GM21786 (cell line): Measurements from ENCODE around the gene GPRC6A.
"Not testable (repeated sequence)": the region's sequence is repeated elsewhere in the genome, so short reads cannot be mapped to it uniquely, and the experiment has no call there.

Source experiments
- ATAC-seq: cut with Tn5 transposase; IDR thresholded peaks from one replicate; pipeline ENCODE4 v1.9.1; 2021; ENCODE audit not compliant: unreplicated experiment

GPRC6A gene, protein sequence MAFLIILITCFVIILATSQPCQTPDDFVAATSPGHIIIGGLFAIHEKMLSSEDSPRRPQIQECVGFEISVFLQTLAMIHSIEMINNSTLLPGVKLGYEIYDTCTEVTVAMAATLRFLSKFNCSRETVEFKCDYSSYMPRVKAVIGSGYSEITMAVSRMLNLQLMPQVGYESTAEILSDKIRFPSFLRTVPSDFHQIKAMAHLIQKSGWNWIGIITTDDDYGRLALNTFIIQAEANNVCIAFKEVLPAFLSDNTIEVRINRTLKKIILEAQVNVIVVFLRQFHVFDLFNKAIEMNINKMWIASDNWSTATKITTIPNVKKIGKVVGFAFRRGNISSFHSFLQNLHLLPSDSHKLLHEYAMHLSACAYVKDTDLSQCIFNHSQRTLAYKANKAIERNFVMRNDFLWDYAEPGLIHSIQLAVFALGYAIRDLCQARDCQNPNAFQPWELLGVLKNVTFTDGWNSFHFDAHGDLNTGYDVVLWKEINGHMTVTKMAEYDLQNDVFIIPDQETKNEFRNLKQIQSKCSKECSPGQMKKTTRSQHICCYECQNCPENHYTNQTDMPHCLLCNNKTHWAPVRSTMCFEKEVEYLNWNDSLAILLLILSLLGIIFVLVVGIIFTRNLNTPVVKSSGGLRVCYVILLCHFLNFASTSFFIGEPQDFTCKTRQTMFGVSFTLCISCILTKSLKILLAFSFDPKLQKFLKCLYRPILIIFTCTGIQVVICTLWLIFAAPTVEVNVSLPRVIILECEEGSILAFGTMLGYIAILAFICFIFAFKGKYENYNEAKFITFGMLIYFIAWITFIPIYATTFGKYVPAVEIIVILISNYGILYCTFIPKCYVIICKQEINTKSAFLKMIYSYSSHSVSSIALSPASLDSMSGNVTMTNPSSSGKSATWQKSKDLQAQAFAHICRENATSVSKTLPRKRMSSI

DNA sequence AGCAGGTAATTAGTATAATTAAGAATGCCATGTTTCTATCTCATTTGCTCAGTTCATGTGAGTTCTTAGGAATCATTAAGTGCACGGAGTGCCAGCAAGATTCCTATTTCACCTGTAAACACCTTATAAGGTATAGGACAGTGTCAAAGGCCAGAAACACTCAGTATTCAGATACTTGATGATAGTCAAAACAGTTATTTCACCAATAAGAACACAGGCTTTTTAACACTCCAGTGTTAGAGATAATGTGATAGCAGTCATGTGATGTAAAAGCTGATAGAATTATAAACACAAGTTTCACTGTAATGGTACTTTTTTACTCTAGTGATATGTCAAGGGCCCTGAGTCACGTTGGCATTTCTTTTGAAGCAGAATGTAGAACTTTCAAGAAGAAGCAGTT, at the start of gene GPRC6A:
TSS of gene GPRC6A (minus strand) at position 101 of the 400 bp plus-strand sequence. CDS start at position 31, 70 bp downstream.
- ATAC-seq = no peak

DNA sequence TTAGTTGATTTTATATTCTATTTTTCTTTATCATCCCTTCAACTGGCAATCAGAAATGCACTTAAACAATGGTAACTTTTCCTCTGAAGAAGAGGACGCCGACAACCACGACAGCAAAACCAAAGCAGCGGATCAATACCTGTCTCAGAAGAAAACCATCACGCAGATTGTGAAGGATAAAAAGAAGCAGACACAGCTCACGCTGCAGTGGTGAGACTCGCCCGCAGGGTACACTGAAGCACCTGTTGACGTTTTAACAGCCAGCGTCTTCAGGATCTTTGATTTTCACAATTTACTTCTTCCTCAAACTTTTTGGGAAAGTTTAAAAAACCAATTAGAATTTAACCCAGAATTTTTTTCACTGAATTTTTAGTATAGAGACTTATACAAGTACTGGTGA, 48.9 kb upstream of the GPRC6A start:
- ATAC-seq = no peak

DNA sequence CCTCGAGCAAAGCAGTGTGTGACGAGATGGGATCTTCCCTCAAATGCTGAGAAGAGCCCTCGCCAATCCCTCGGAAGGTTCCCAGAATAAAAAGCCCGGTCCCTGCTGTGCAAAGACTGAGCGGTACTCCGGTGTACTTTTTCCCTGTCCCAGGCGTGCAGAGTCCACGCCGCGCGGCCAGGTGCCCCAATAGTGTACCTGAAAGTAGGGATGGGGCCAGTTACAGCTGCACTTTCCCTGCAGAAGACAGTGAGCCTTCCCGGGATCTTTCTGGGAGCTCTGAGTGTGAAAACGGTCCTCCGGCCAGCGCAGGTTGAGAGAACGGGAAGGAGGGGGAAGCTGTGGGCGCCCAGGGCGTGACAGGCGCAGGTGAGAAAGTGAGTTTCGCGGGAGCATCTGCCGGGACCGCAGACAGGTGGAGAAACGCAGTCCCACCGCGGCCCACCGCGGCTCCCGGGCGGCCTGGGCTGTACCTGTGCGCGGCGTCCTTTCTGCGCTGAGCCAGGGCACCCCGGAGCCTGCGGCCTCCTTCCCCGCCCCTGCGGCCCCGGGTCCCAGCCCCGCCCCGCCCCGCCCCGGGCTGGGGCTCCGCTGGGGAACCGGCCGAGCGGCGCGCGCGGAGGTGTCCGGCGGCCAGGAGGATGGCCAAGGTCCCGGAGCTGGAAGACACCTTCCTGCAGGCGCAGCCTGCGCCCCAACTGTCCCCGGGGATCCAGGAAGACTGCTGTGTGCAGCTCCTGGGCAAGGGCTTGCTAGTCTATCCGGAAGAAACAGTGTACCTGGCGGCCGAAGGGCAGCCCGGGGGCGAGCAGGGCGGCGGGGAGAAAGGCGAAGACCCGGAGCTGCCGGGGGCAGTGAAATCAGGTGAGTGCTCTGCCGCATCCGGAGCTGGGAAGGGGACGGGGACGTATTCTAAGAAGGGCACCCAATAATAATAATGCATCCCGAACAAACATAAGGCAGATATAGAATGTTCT, 48.0 kb upstream of the GPRC6A start, which contains the start of gene RFX6:
TSS of gene RFX6 (plus strand) at position 608 of the 977 bp plus-strand sequence. CDS start at position 642, 34 bp downstream.
- ATAC-seq = peak; percentile 49

DNA sequence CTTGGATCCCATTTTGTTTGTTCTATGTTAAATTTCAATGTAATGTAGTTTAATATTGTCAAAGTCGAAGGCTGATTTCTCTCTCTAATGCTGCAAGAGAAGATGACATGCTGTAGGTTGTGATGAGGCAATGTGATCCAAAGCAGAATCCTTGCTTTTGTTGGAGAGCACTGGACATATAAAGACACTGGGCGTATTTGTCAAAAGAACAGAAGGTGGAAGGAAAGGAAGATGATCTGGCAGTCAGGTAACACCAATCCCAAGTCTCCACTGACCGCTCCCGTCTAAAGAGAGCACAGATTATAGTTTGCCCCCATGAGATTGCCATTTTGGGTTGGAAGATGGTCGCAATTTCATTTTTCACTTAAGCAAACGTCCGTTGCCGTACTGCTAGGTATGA, 47.2 kb upstream of the GPRC6A start:
- no peak for ATAC-seq

DNA sequence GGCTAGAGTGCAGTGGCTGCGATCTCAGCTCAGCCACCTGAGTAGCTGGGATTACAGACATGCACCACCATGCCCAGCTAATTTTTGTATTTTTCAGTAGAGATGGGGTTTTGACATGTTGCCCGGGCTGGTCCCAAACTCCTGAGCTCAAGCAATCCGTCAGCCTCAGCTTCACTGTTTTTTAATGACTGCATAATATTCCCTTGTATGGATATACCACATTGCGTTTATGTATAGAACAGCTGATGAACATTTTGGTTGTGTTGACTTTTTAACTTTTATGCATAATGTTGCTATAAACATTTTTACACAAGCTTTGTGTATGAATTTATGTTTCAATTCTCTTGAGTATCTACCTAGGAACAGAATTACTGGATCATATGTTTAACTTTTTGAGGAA, 43.9 kb upstream of the GPRC6A start:
- no peak for ATAC-seq

DNA sequence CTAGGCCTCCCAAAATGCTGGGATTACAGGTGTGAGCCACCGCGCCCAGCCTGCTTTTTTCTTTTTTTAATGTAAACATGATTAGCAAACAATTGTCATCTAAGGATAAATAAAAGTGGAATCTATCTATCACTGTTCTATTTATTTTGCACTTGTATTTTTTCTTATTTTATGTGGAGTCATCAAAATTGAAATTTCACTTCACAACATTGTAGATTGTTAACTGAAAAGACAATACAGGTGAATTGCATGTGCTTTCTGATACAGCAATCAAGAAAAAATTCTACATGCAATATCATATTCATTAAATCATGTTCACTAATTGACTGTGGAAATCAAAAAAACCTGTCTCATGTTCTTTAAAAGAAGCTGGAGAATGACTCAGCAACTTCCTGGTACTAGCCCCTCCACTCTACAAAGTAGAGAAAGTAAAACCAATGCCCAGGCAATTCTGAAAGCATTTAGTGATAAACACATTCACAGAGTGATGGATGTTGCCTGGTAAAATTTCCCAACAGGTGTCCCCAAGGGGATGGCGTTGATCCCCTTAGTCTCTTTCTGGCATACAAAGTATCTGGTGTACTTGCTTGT, 37.5 kb upstream of the GPRC6A start:
- ATAC-seq = peak; percentile 72

DNA sequence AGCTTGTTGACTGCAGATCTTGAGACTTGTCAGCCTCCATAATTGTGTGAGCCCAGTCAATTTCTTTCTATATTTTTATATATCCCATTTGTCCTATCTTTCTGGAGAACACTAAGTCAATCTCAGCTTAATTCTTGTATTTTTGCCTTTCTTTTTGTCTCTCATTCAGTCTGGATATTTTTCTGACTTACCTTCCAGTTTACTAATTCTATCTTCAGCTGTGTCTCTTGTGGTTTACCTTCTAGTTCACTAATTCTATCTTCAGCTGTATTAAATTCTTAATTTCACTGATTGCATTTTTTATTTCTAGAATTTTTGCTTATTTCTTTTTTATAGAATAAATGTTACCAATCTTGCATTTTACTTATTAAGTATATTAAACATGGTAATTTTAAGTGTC, 30.4 kb upstream of the GPRC6A start:
- no peak for ATAC-seq

DNA sequence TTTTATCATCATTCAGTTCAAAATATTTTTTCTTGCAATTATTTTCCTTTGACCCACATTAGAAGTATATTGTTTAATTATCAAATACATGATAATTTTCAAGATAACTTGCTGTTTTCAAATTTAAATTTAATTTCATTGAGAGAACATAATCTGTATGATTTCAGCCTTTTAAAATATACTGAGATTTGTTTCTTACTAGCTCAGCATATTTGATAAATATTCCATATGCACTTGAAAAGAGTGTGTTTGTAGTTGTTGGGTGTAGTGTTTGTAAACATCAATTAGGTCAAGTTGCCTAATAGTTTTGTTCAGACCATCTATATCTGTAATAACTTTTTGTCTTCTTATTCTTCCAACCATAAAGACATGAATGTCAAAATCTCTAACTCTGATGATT, 29.2 kb upstream of the GPRC6A start:
- no peak for ATAC-seq

DNA sequence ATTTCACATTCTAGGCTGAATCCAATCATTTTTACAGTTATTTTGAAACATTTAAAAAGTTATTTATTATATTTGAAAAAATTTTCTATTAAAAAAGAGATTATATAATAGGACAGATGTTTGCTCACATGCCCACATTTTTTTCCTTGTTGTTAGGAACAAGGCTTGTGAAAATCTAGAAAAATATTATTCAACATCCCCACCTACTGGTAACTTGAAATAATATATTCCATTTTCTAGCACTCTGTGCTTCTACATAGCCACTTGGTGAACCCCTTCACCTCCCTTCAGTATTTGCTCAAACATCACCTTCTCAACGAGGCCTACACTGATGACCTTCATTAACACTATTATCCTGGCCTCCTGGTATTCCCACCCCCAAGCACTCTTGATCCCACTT, 18.3 kb upstream of the GPRC6A start:
- ATAC-seq = peak; percentile 63

DNA sequence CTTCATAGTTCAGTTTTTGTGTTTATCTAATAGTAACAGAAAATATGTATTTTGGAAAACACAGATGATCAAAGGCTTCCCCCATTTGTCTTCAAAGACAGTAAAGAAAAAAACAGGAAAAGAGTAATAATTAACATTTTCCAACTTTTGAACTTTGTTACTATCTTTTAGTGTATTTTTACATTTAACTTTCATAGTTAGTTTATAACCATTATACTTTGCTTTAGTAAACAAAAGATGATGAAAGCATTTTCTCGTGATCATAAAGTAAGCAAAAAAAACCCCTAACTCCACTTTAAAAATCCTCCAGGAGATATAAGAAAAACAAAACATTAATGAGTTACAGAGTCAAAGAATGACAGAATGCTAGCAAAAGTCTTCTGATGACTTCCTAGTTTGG, 13.6 kb upstream of the GPRC6A start:
- no peak for ATAC-seq

DNA sequence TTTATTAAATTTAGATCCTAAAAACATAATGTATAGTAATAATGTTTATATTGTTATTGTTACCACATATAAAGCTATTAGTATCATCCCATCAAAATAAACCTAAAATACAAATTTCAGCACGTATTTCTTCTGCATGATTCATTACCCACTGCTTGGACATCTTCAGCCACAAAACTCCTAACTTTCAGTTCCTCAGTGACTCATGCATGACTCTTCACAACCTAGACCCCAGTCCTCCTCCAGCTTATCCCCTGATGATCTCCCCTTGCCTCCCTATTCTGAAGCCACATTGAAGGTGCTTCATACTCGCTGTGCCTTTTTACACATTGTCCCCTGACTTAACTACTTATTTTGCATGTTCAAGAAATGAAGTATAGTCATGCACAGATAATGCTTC, 11.2 kb upstream of the GPRC6A start:
- no peak for ATAC-seq

DNA sequence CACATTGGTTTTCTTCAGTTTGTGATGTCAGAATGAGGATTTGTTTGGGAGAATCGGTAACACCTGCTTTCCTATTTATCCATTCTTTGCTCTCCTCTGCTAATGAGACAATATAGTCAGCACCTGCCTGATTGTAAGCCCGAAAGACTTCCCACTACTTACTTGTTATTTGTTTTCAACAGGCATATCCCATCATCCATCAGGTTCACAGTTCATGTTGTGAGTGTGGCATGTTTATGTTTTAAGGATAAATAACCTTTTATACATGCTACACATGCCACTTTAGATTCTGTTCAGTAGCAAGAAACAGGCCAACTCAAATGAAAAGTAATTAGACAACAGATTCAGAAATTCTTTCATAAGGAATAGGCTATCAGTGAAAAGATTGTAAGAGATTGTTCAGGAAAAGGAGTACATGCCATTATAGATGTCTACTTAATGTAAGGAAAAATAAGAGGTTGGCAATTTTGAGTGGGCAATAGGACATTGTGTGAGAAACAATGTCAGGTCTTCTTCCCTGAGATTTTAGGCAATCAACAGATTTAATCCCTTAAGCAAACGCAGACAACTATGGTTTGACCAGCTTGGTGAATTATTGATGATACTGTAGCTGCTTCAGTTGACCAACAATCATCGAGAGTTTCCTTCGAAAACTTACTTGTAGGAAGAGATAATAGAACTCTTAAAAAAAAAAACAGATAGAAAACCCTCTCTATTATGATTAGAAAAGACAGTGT, 7.9 kb upstream of the GPRC6A start:
- ATAC-seq = no peak

DNA sequence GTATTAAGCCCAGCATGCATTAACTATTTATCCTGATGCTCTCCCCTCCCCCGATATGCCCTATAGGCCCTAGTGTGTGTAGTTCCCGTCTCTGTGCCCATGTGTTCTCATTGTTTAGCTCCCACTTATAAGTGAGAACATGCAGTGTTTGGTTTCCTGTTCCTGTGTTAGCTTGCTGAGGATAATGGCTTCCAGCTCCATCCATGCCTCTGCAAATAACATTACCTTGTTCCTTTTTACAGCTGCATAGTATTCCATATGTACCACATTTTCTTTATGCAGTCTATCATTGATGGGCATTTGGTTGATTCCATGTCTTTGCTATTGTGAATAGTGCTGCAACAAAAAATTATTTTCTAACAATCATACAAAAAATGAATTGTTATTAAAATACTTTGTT, 5.6 kb upstream of the GPRC6A start:
- not testable (repeated sequence) for ATAC-seq

DNA sequence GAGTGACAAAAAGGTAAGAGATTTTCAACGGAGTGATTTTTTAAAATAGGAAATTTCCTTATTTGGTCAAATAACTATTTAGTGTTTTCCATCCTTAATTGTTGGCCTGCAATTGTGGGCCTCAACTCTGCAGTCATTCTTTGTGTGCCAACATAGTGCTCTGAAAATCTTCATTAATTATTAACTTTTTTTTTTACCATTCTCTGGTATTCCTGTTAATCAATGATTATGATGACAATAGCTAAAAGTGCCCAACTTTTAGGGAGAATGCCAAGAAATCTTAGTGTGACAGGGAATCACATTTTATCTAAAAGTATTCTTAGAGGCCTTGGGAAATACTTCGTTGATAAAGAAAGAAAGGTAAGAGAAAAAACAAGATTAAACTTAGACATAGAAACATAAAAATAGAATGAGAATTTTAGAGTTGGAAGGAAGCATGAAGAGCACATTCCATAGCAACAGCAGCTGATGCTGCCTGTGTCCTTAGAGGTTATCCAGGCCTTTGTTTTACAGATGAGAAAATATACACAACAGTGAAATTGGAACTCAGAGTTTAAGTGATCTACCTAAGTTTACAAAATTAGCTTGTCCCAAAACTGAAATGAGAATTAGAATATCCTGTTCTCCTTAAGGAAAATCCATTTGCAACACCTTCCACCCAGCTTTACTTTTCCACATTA, 1.2 kb downstream of the GPRC6A start:
- no peak for ATAC-seq

DNA sequence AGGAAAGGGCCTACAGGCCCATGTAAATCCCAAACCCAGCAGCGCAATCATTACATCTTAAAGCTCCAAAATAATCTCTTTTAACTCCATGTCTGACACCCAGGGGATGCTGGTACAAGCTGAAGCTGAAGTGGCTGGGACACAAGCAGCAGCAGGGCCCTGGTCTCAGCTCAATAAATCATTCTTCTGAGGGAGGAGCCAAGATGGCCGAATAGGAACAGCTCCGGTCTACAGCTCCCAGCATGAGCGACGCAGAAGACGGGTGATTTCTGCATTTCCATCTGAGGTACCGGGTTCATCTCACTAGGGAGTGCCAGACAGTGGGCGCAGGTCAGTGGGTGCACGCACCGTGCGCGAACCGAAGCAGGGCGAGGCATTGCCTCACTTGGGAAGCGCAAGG, 12.5 kb downstream of the GPRC6A start:
- not testable (repeated sequence) for ATAC-seq

DNA sequence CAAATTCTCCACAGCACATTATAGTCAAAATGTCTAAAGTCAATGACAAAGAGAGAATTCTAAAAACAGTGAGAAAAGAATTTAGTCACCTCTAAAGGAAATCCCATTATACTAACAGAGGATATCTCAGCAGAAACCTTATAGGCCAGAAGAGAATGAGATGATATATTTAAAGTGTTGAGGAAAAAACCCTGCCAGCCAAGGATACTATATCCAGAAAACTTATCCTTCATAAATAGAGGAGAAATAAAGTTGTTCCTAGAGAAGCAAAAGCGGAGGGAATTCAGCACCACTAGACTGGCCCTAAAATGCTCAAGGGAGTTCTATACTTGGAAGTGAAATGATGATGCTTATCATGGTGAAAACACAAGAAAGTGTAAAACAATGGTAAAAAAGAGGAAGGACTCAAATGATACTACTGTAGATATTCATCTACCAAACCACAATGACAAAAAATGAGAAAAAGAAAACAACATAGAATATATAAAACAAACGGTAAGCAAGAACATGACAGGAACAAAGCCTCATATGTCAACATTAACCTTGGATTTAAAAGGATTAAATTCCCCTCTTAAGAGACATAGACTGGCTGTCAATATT, 16.7 kb downstream of the GPRC6A start:
- no peak for ATAC-seq

DNA sequence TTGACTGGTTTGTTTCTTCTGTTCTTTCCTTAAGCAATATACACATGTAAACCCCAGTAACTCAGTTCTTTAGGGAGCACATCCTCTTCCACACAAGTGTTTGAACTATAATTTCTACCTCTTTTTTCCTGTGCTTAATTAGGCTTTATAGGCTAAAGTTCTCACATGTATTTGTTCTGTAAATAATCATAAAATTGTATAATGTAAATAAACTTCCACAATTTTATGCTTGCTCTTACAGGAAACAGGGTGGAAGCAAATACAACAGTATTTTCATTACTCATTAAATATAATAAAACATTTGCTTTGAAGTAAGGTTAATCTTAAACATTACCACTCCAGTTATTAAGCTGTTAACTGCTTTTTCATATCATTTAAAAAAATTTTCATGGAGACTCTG, 26.9 kb downstream of the GPRC6A start:
- no peak for ATAC-seq

DNA sequence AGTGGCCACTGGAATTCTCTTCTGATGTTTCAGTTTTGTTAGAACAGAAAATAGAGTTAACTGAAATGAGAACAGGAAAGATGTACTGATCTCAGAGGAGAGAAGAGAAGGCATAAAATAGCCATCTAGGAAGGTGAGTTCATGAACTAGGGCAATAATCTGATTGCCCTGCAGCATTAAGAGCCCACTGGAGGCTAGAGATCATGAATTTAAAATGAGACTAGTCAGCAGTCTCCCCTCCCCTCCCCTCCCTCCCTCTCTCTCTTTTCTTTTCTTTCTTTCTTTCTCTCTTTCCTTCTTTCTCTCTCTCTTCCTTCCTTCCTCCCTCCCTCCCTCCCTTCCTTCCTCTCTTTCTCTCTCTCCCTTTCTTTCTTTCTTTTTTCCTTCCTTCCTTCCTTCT, 28.9 kb downstream of the GPRC6A start:
- no peak for ATAC-seq

DNA sequence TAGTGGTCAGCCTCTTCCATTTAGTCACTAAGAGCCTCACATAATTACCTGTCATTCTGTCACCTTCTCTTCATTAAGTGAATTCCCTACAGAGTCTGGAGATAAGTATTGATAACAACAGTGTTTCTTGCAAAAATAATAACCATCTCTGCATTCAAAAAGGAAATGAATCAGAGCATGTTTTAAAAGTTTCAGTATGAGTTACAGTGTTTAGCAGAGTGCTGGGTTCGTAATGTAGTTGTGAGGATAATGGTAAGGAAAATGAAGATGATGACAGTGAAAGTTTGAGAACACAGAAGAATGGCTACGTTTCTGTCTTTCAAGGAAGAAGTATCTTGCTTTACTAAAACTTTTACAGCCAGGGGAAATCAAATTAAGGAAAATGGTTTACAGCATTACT, 31.3 kb downstream of the GPRC6A start:
- ATAC-seq = no peak
